Lower leg skin (tissue), 3 donors: ENCODE results near the gene TNFAIP2.

Experiments
- CTCF ChIP-seq, 3 donors: fragments of 450-650 bp; IDR thresholded peaks; one replicate each; pipeline ENCODE4 v1.5.1; 2016; ENCODE audit warnings: antibody characterized with exemption in 3 of 3, mild to moderate bottlenecking in 3 of 3, moderate library complexity in 2 of 3
- POLR2A ChIP-seq, 2 donors: fragments of 450-650 bp; IDR thresholded peaks; one replicate each; pipeline ENCODE4 v1.6.1; 2016 to 2017; ENCODE audit warnings: antibody characterized with exemption in 2 of 2, mild to moderate bottlenecking in 1 of 2, moderate library complexity in 1 of 2

GRCh38 chr14:103073876-103074728, 49.2 kb upstream of the TNFAIP2 start:
- TF ChIP-seq CTCF (IDR thresholded peaks at IDR 0.05) = no peak
- no peak for TF ChIP-seq POLR2A (IDR thresholded peaks at IDR 0.05)
